Natural killer cell treated with Interleukin-12 subunit alpha and Interleukin-12 subunit beta and Interleukin-15 and Interleukin-18, amount 100 ng/mL, for 72 hours (primary cell): Measurements from ENCODE around the gene CISD2. TPM values are rescaled to one million over a fixed set of nuclear protein-coding genes. Genes with fewer than 3 reads are reported as not detected.
"Not testable (repeated sequence)": the region's sequence is repeated elsewhere in the genome, so short reads cannot be mapped to it uniquely, and the experiment has no call there.

ENCODE experiments used
- ATAC-seq, 2 donors: fragments of 150-1000 bp; cut with Tn5 transposase in 1 of 2; sonication (Bioruptor Pico), chemical (Tn5 transposase) in 1 of 2; 2 replicates each; pipeline ENCODE4 v1.10.0; 2021
- DNase-seq: peaks from one replicate; pipeline ENCODE4 v3.0.0; 2022; ENCODE audit warnings: low spot score
- H3K27ac Mint-ChIP-seq, 2 donors: 1 replicate in 1 of 2; 2 replicates in 1 of 2; pipeline ENCODE4 v1.8.0; 2022; ENCODE audit warnings: mixed read lengths in 2 of 2, mild to moderate bottlenecking in 1 of 2, moderate library complexity in 1 of 2
- H3K27me3 Mint-ChIP-seq, 2 donors: 1 replicate in 1 of 2; 2 replicates in 1 of 2; pipeline ENCODE4 v1.8.0; 2022; ENCODE audit warnings: mixed read lengths in 2 of 2
- H3K36me3 Mint-ChIP-seq: one replicate; pipeline ENCODE4 v1.8.0; 2022; ENCODE audit warnings: mixed read lengths
- H3K4me1 Mint-ChIP-seq, 2 donors: 1 replicate in 1 of 2; 2 replicates in 1 of 2; pipeline ENCODE4 v1.8.0; 2022; ENCODE audit warnings: low read depth in 2 of 2, mixed read lengths in 2 of 2, mild to moderate bottlenecking in 1 of 2
- H3K4me3 Mint-ChIP-seq: one replicate; pipeline ENCODE4 v1.8.0; 2022; ENCODE audit warnings: mixed read lengths
- H3K9me3 Mint-ChIP-seq: 2 replicates; pipeline ENCODE4 v1.8.0; 2022; ENCODE audit warnings: mixed read lengths
- total RNA-seq, 2 donors: library from RNA; stranded (reverse); gene quantifications; one replicate each; pipeline ENCODE4 v1.2.3, GENCODE V29; 2022

The CISD2 gene
- total RNA-seq = 10 to 100 TPM; 26.8 to 31.1 TPM

- peak; percentile 96 for DNase-seq
- Mint-ChIP-seq H3K4me3 (peak within 1 kb of the TSS; percentile 94), H3K27me3 (no peaks in the 10 kb centered on the region), H3K36me3 (no peaks in the 10 kb centered on the region), H3K9me3 (no peaks in the 10 kb centered on the region), H3K4me1 (peaks cover 22 to 24% of the 10 kb centered on the region in 2 donors), H3K27ac (peak within 1 kb of the TSS; percentile 95 to 96)
- peak; percentile 96 to 97 for ATAC-seq
Observed at GRCh38 chr4:102868781-102869568, at the start of gene CISD2. TSS of gene CISD2 (plus strand) at chr4:102868992. CDS start at chr4:102869085, 93 bp downstream.

- not testable (repeated sequence) for H3K27me3 Mint-ChIP-seq, ATAC-seq, H3K9me3 Mint-ChIP-seq, DNase-seq
- Mint-ChIP-seq H3K36me3 (peaks cover 30% of the 10 kb centered on the region), H3K4me1 (peaks cover 66 to 85% of the 10 kb centered on the region in 2 donors), H3K27ac (peak overlapping the region; percentile 77 to 85), H3K4me3 (peak overlapping the region; percentile 56)
Observed at GRCh38 chr4:102819100-102819499, 49.7 kb upstream of the CISD2 start.

GRCh38 chr4:102819588-102820365, 49.0 kb upstream of the CISD2 start:
- peaks cover 30% of the 10 kb centered on the region for H3K36me3 Mint-ChIP-seq

GRCh38 chr4:102823464-102823863, 45.3 kb upstream of the CISD2 start:
- Mint-ChIP-seq H3K9me3 (no peaks in the 10 kb centered on the region), H3K27ac (peak overlapping the region; percentile 77 to 79), H3K4me1 (peaks cover 43 to 59% of the 10 kb centered on the region in 2 donors), H3K36me3 (peaks cover 16% of the 10 kb centered on the region), H3K27me3 (no peaks in the 10 kb centered on the region), H3K4me3 (no peak overlapping the region)
- DNase-seq = no peak
- no peak for ATAC-seq

More at GRCh38 chr4:102819588-102820365, 49.0 kb upstream of the CISD2 start:
- Mint-ChIP-seq H3K4me1 (peaks cover 67 to 85% of the 10 kb centered on the region in 2 donors), H3K4me3 (no peak overlapping the region), H3K9me3 (no peaks in the 10 kb centered on the region), H3K27ac (peak overlapping the region; percentile 77 to 79), H3K27me3 (no peaks in the 10 kb centered on the region)
- ATAC-seq (peak in 1 of 2 donors; percentile 69), DNase-seq (no peak)

- Mint-ChIP-seq H3K4me1 (peaks cover 40 to 57% of the 10 kb centered on the region in 2 donors), H3K27ac (peak overlapping the region; percentile 77 to 79)
- DNase-seq = no peak
Observed at GRCh38 chr4:102823897-102824296, 44.9 kb upstream of the CISD2 start.

GRCh38 chr4:102824398-102824797, 44.4 kb upstream of the CISD2 start:
- Mint-ChIP-seq H3K27me3 (no peaks in the 10 kb centered on the region), H3K27ac (no peak overlapping the region), H3K4me1 (peaks cover 43 to 59% of the 10 kb centered on the region in 2 donors), H3K36me3 (peaks cover 15% of the 10 kb centered on the region), H3K9me3 (no peaks in the 10 kb centered on the region), H3K4me3 (no peak overlapping the region)
- DNase-seq = no peak
- no peak for ATAC-seq

More at GRCh38 chr4:102823897-102824296, 44.9 kb upstream of the CISD2 start:
- ATAC-seq = no peak
- no peaks in the 10 kb centered on the region for H3K27me3 Mint-ChIP-seq
- H3K4me3 Mint-ChIP-seq = no peak overlapping the region
- H3K36me3 Mint-ChIP-seq = peaks cover 16% of the 10 kb centered on the region
- no peaks in the 10 kb centered on the region for H3K9me3 Mint-ChIP-seq

GRCh38 chr4:102825261-102826091, 43.3 kb upstream of the CISD2 start:
- peaks cover 7% of the 10 kb centered on the region for H3K36me3 Mint-ChIP-seq
- DNase-seq = peak; percentile 66
- H3K27me3 Mint-ChIP-seq = no peaks in the 10 kb centered on the region
- ATAC-seq = no peak
- H3K4me3 Mint-ChIP-seq = no peak overlapping the region
- no peak overlapping the region for H3K27ac Mint-ChIP-seq
- H3K9me3 Mint-ChIP-seq = no peaks in the 10 kb centered on the region
- H3K4me1 Mint-ChIP-seq = peaks cover 36 to 50% of the 10 kb centered on the region in 2 donors

- no peaks in the 10 kb centered on the region for H3K9me3 Mint-ChIP-seq
- no peaks in the 10 kb centered on the region for H3K27me3 Mint-ChIP-seq
Observed at GRCh38 chr4:102826105-102826889, 42.5 kb upstream of the CISD2 start.

GRCh38 chr4:102826890-102827673, 41.7 kb upstream of the CISD2 start, which contains the start of gene UBE2D3:
TSS of gene UBE2D3 (minus strand) at chr4:102827551. CDS start at chr4:102826508, 1,043 bp downstream.
- H3K27me3 Mint-ChIP-seq = no peaks in the 10 kb centered on the region
- peaks cover 29 to 37% of the 10 kb centered on the region in 2 donors for H3K4me1 Mint-ChIP-seq
- peak; percentile 74 to 81 for ATAC-seq
- H3K4me3 Mint-ChIP-seq = no peak within 1 kb of the TSS
- no peak within 1 kb of the TSS for H3K27ac Mint-ChIP-seq
- H3K9me3 Mint-ChIP-seq = no peaks in the 10 kb centered on the region
- H3K36me3 Mint-ChIP-seq = peaks cover 4% of the 10 kb centered on the region
- peak; percentile 96 for DNase-seq

More at GRCh38 chr4:102826105-102826889, 42.5 kb upstream of the CISD2 start:
- Mint-ChIP-seq H3K27ac (no peak overlapping the region), H3K4me1 (peaks cover 30 to 44% of the 10 kb centered on the region in 2 donors), H3K4me3 (no peak overlapping the region), H3K36me3 (peaks cover 4% of the 10 kb centered on the region)
- ATAC-seq = peak in 1 of 2 donors; percentile 0
- DNase-seq = no peak

- DNase-seq (peak; percentile 100), ATAC-seq (peak; percentile 81 to 87)
- no peaks in the 10 kb centered on the region for H3K27me3 Mint-ChIP-seq
- no peaks in the 10 kb centered on the region for H3K36me3 Mint-ChIP-seq
- no peak overlapping the region for H3K27ac Mint-ChIP-seq
- H3K4me1 Mint-ChIP-seq = peaks cover 23 to 28% of the 10 kb centered on the region in 2 donors
- no peak overlapping the region for H3K4me3 Mint-ChIP-seq
- H3K9me3 Mint-ChIP-seq = no peaks in the 10 kb centered on the region
Observed at GRCh38 chr4:102827674-102828496, 40.9 kb upstream of the CISD2 start.

- no peak for DNase-seq
- no peaks in the 10 kb centered on the region for H3K9me3 Mint-ChIP-seq
- no peak for ATAC-seq
- no peaks in the 10 kb centered on the region for H3K36me3 Mint-ChIP-seq
- no peak overlapping the region for H3K4me3 Mint-ChIP-seq
- H3K27me3 Mint-ChIP-seq = no peaks in the 10 kb centered on the region
- no peak overlapping the region for H3K27ac Mint-ChIP-seq
- peaks cover 17 to 23% of the 10 kb centered on the region in 2 donors for H3K4me1 Mint-ChIP-seq
Observed at GRCh38 chr4:102828497-102828808, 40.3 kb upstream of the CISD2 start.
